ENCODE measurements around the gene PTPRB.

DNA sequence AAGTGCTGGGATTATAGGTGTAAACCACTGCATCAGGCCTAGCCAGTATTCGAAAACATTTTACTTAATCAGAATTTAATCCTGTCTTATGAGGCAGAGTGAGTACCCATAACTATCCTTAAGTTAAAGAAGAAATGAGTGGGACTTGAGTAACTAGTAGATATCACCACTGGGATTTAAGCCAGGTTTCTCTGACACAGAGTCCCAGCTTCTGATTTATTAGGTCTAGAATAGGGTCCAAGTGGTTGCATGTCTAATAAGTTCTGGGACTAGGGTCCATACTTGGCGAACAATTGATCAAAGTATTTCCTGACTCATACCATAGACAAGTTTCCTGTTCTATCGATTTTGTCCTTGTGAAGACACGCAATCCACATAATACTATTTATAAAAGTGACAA lies 18.9 kb downstream of the PTPRB start:
- no peak for TF ChIP-seq ZBTB1 (tag by site-specific recombination; IDR thresholded peaks at IDR 0.05)
- TF ChIP-seq, protein P1, sequence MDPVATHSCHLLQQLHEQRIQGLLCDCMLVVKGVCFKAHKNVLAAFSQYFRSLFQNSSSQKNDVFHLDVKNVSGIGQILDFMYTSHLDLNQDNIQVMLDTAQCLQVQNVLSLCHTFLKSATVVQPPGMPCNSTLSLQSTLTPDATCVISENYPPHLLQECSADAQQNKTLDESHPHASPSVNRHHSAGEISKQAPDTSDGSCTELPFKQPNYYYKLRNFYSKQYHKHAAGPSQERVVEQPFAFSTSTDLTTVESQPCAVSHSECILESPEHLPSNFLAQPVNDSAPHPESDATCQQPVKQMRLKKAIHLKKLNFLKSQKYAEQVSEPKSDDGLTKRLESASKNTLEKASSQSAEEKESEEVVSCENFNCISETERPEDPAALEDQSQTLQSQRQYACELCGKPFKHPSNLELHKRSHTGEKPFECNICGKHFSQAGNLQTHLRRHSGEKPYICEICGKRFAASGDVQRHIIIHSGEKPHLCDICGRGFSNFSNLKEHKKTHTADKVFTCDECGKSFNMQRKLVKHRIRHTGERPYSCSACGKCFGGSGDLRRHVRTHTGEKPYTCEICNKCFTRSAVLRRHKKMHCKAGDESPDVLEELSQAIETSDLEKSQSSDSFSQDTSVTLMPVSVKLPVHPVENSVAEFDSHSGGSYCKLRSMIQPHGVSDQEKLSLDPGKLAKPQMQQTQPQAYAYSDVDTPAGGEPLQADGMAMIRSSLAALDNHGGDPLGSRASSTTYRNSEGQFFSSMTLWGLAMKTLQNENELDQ (tag by site-specific recombination; IDR thresholded peaks at IDR 0.05; ENCODE audit: low read depth): no peak

All from HEK293 (cell line).